Amniotic stem cell (primary cell): ENCODE measurements around the gene ANXA4.
"Not testable (repeated sequence)": the region's sequence is repeated elsewhere in the genome, so short reads cannot be mapped to it uniquely, and the experiment has no call there.

Experiments
- DNase-seq: peaks from one replicate; lab custom pipeline; 2025; lab: John Stamatoyannopoulos, UW

Gene ANXA4

DNA sequence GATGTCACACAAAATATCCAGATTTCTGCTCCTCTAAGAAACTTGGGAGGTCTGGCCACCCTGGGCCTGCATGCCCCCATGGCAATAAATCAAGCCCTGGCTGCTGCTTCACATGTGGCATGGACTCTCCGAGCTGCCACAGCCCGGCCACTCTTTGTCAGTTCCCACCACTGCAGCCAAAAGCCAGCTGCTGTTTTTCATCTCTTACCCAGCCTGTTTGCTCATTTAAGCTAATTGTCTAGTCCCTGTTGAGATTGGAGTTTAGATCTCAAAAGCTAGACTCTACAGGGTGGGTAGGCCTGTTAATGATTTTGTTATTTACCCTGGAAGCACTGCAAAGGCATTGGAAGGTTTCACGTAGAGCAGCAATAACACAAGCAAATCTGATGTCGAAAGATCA is 20.9 kb upstream of the ANXA4 start:
- no peak for DNase-seq

DNA sequence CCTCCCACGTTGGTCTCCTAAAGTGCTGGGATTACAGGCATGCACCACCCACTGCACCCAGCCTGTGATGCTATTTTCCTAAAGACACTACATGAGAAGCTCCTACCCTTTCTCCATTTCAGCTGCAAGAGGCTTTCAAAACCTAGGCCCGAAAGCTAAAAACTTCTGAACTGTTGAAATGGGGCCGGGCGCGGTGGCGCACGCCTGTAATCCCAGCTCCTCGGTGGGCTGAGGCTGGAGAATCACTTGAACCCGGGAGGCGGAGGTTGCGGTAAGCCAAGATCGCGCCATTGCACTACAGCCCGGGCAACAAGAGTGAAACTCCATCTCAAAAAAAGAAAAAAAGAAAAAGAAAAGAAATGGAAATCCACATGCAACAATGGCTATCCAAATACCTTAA is 18.1 kb upstream of the ANXA4 start:
- no peak for DNase-seq

DNA sequence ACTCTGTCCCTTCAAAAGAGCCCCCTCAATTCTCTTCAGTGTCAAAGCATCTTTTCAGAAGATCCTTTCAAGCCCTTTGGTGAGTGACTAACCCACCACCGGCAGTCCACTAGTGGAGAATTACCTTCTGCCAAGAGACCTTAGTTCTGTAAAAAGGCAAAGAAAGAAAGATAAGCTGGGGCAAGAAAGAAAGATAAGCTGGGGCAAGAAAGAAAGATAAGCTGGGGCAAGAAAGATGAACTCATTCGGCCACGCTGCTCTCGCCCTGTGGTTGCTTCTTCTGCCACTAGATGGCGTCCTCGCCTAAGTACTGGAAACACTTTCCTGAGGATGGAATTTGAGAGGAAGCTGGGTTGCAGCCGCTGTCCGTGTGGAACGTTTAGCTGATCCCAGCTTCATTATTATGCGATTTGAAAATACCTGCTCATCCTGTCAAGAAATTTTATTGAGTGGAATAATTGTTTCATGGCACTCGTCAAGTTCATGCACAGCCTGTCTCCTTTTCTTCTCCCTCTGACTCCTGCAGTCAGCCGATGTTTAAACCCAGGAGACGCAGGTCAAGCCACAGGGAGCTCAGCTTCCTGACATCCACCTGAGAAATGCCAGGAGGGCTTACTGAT is 17.3 kb upstream of the ANXA4 start:
- peak; percentile 68 for DNase-seq

DNA sequence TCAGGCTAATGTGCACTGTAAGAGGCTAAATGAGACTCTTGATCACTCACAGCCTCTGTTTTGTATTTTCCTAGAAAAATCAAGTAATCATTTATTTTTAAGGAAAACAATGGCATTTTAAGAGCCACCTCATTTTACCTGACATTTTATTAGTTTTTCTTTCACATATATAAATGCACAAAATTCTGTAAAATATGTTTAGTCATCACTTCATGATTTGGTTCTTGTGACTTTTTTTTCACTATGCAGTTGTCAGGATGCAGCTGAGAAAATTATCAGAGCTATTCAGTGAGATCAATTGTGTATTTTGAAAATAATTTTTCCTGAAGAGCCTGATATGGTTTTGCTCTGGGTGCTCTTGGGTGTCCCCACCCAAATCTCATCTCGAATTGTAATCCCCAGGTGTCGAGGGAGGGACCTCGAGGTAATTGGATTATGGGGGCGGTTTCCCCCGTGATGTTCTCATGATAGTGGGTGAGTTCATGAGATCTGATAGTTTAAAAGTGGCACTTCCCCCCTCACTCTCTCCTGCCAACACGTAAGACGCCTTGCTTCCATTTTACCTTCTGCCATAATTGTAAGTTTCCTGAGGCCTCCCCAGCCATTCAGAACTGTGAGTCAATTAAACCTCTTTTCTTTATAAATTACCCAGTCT is 16.1 kb upstream of the ANXA4 start:
- DNase-seq, result no peak

DNA sequence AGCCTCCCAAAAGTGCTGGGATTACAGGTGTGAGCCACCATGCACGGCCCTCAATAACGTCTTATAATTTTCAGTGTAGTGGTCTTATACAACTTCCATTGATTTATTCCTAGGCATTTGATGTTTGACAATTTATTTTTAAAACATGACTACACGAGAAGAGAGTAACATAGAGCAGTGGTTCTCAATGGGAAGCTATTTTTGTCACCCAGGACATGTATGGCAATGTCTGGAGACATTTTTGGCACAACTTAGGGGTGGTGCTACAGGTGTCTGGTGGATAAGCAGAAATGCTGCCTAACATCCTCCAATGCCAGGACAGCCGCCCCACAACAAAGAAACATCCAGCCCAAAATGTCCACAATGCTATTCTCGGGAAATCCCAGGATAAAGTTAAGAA is 12.7 kb upstream of the ANXA4 start:
- DNase-seq, result no peak

DNA sequence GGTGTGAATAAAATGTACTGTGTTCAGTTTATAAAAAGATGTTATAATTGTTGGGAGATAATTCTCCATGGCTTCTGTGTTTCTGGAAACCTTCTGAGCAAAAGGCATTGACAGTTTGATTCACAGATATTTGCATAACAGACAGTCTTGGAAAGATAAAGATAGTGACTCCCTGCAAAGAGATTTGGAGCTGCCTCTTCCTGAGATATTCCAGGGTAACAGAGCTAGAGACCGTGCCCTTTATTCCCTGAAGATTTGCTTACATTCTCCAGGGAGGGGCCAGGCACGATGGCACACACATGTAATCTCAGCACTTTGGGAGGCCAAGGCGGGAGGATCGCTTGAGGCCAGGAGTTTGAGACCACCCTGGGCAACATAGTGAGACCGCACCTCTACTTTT is 12.2 kb upstream of the ANXA4 start:
- no peak for DNase-seq

DNA sequence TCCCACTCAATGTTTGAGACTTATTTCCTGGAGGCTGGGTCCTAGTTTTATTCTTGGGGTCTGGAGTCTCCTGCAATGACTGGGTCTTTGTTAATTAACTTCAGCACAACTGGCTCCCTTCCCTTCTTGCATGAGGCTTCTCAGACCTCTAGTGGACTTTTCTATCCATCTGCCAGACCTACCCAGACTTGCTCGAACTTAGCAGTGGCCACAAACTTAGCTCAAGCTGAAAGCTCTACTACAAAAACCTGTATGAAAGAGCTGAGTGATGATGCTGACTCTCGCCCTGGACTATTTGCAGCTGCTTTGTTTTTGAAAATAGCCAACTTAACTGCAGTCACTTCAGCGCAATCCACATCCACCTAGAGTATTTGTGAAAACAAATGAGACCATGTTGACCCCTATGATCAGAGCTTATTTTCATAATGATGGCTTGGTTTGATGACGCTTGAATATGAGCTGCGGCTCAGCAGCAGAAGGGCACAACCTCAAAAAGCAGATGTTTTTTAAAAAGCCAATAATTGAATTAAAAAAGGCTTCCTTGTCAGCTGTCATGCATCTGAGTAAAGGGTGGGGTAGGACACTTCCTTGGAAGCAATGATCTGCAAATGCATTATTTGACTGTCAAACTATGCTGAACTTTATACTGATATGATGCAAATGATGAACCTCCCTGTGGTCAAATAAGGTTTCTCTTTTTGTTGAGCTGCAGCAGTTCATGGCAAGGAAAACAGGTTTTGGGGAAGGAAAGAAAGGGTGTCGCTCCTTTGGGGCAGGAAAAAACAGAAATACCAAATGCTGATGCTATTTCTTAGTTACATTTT is 10.6 kb upstream of the ANXA4 start:
- no peak for DNase-seq

DNA sequence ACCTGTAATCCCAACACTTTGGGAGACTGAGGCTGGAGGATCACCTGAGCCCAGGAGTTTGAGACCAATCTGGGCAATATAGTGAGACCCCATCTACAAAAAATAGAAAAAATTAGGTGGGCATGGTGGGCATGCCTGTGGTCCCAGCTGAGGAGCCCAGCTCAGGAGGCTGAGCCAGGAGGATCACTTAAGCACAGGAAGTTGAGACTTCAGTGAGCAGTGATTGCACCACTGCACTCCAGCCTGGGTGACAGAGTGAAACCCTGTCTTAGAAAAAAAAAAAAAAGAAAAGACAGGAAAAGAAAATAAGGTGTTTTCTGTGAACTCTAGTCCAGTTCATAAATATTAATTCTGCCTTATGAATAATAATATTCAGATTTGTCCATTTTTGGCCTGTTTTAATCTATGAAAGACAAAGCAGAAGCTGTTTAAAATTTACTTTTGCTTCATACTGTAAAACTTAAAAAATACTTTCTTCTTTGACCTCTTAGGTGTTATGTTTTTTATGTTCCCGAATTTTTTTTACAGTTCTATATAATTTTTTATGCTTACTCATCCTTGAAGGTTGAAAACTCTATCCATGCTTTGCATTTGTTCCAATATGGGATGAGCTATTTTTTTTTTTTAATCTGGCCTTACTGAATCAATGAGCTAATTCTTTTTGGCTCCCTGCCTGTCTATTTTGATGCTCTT is 8.4 kb upstream of the ANXA4 start:
- DNase-seq, result no peak

DNA sequence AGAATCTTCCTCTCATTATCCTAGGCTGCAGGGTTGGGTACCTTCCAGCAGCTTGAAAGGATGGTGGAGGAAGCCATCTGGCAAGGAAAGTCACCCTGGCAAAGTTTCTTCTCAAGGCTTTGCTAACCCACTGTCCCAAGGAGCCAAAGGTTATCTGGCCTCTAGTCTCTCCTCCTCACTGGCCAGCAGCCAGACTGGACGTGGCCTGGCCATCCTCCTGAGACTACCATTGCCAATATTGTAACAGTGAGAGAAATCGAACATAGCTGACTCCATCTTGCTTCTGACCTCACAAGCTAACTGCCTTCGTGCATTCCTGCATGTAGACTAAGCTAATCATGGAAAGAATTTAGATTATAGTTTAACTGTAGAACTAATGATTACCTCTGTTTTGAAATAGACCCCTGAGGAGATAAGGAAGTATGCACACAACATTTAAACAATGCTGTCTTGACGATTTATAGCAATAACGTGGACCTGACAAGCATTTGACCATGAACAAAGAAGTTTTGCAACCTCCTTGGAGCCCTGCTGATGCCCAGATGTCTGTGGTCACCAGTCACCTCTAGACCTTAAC is 7.8 kb upstream of the ANXA4 start:
- no peak for DNase-seq

DNA sequence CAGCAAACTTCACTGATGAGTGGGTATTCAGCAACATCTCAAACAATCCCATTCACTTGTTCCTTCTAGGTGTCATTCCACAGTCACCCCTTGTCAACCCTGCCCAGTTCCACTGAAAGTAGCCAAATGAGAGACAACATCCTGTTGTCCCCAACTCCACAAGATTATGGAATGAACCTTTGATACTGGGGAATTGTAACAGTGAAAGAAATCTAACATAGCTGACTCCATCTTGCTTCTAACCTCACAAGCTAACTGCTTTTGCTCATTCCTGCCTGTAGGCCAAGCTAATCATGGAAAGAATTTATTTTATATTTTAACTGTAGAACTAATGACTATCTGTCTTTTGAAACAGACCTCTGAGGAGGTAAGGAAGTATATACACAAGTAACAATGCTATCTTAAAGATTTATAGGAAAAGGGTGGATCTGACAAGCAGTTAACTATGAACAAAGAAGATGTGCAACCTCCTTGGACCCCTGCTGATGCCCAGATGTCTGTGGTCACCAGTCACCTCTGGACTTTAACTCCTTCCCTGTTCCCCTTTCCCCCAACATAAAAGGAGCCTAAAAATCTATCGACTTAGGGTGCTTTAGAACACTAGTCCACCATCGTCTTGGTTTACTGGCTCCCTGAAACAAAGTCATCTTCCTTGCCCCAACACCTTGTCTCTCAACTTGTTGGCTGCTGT is 6.9 kb upstream of the ANXA4 start:
- no peak for DNase-seq

DNA sequence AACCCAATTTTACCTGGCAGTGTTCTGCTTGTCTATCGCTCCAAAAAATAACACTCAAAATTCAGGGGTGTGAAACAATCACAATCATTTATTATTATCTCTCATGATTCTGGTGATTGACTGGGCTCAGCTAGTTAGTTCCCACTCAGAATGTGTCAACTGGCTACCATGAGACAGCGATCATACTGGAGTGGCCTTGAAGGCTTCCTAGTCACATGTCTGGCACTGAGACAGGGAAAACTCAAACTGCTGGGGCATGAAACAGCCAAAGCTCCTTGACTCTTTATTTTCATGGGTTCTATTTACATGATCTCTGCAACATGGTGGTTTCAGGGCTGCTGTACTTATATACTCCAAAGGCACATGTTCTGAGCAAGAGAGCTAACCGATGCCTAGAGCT is 6.2 kb upstream of the ANXA4 start:
- no peak for DNase-seq

DNA sequence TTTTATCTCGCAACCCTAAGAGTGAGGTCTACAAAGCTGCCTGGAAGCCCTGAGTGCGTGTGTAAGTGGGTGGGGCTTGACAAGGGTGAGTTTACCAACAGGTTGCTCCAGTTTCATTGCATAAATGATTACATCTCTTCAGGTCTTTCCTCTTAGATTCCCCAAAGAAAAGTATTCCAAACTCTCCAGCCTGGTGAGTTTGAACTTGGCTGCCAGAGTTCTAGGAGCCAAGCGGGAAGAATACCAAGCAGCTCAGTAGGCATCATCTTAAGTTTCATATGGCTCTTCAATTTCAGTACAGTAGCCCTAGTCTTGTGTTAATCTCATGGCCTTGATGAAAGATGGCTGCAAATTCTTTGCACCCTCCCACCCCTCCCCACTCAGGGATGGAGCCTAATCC is 3.8 kb upstream of the ANXA4 start:
- not testable (repeated sequence) for DNase-seq

DNA sequence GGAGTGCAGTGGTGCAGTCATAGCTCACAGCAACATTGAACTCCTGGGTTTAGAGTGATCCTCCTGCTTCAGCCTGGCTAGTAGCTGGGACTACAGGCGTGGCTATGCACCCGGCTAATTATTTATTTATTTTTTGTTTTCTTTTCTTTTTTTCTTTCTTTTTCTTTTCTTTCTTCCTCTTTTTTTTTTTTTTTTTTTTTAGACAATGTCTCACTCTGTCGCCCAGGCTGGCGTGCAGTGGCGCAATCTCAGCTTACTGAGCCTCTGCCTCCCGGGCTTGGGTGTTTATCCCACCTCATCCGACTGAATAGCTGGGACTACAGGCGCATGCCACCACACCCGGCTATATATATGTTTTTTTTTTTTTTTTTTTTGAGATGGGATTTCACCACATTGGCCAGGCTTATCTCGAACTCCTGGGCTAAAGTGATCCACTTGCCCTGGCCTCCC is 1.4 kb upstream of the ANXA4 start:
- no peak for DNase-seq

DNA sequence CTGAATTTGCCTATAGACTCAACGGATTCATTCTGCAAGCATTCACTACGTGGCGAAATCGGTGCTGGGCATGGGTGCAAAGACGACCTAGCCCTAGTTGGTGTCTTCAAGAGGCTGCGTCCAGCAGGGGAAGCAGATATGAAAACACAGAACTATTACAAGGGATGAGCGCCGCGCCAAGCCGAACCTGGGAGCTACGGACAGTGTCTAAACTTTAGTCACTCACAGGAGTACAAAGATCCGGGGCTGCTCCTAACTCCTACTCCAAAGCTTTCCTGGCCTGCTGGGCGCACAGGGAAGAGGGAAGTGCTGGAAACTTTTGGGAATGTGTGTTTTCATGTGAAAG is 732 bp upstream of the ANXA4 start:
- peak; percentile 66 for DNase-seq

DNA sequence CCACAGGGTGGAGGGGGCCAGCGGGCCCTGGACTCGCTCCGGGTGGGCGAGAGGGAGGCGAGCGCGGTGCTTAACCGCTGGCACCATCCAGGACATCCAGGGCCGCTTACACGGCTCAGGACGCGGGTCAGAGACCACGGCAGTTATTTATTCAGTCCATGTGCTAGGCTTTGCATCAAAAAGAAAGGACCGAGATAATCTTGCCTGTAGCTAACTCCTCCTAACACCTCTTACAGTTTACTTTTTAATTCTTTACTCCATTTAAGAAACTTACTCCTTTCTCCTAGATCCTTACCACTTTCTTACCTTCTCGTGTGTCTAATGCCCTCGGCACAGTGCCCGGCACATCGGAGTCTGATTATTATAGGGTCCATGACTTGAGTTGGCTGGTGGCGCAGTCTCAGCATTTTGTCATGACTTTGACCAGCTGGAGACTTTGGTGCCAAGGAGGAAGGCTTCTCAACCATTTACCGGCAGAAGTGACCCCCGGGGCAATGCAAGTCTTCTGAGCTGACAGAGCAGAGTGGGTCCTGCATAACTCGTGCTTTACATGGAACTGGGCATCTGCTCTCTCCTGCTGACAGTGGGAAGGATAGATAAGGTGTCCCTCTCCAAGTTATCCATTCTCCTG is 503 bp downstream of the ANXA4 start:
- no peak for DNase-seq

DNA sequence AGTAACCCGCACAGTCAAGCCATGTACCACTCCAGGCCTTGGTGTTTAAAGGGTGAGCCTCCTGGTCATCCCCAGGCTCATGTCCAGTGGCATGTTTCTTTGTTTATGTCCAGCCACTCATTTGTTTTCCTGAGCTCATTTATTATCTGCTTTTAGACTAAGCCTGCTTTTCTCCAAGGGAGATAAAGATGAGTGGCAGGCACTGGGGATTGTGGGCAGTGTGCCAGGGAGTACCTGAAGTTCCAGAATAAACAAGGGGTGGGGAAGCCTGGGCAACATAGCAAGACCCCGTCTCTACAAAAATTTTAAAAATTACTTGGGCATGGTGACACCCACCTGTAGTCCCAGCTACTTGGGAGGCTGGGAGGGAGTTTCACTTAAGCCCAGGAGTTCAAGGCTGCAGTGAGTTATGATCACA is 1.9 kb downstream of the ANXA4 start:
- DNase-seq, result no peak

DNA sequence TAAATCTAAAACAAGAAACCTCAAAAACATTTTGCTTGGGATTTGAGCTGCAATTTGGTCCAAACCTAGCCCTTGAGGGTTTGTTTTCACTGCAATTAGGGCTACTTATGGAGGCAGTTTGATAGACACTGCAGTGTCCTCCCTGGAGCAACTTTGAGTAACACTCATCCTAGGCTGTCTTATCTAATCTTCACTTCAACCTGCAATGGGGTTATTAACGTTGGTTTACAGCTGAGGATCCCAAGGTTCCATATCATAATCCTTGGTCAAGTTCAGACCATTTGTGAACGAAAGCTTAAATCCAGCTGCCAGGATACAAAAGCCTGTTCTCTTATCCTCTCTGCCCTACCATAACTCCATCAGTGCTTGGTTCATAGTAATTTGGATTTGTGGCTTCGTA is 2.5 kb downstream of the ANXA4 start:
- DNase-seq, result no peak

DNA sequence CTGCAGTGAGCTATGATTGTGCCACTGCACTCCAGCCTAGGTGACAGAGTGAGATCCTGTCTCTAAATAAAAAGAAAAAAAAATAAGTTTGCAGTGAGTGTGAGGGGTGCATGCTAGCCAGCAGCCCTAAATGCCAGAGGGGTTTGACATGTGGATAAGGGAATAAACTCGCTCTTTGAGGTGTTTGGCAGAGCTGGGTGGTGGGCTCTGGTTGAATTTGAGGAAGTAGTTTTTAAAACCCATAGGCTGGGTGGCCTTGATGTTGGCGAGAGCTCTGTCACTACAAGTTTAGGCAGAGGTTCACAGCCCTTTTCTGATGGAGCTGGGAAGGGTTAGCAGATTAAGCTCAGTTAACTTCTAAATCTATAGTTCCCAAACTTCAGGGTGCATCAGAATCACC is 3.1 kb downstream of the ANXA4 start:
- DNase-seq, result no peak

DNA sequence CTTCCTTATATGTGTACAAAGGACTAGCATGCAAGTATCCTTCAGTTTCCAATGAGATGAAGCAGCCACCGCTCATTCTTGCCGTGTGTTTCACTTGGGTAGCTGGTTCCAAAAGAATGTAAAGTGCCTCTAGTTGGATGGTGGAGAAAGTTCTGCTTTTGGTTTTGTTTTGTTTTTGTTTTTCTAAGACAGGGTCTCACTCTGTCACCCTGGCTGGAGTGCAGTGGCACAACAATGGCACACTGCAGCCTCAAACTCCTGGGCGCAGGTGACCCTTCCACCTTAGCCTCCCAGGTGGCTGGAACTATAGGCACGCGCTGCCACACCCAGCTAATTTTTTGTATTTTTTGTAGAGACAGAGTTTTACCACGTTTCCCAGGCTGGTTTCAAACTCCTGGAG is 8.3 kb downstream of the ANXA4 start:
- no peak for DNase-seq

DNA sequence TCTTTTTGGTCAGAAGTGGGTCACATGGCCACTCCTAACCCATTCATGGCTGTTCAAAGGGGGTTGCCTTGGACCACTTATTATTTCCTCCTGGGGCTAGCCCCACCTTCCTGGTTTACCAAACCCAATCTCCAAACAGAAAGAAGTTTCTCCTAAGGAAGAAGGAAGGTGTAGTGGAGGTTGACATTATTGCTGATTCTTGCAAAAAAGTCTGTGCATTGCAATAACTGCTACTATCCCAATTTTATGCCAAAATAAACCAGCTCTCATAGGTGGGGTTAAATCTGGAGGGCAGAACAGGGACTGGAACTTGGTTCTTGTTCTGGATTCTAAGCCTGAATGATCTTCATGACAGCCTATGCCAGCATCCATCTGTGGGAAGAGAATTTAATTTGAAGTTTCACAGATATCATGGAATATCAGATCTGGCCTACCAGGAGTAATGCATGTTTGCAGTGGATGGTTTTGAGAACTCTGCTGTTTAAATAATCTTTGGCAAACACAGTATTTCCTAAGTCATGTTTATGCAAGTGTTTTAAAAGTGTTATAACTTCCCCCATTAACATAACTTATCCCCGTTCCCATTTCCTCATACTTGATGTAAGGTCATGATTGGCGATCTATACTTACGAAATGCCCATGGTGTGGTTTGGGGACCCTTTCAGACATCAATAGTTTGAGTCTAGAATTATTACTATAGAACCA is 11.9 kb downstream of the ANXA4 start:
- no peak for DNase-seq

DNA sequence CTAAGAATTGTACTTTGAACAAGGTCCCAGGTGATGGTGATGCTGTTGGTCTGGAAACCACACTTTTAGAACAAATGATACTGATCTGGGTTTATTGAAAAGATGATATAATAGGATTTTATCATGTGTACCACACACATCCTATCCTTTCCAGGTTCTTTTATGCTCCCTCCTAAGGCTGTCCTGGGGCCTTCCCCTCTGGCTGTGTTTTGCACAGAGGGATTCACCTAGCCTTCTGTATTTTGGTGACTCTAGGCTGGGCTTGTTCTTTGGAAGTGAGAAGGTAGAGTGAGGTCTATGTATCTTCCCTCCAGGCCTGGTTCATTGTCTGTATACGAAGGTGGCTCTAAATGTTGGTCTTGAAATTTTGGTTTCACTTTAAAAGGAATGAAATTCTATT is 12.7 kb downstream of the ANXA4 start:
- no peak for DNase-seq
